NT2/D1 (cell line): Measurements from ENCODE around the gene FAM171A1.
"Not testable (repeated sequence)": the region's sequence is repeated elsewhere in the genome, so short reads cannot be mapped to it uniquely, and the experiment has no call there.

Source experiments
- DNase-seq: peaks from one replicate; pipeline ENCODE4 v3.0.0-alpha.2; 2011; ENCODE audit warnings: low read depth, low spot score
- H3K27me3 ChIP-seq: 2 replicates; pipeline ENCODE4 v1.6.0; 2011; ENCODE audit warnings: mild to moderate bottlenecking; ENCODE audit not compliant: insufficient read length, insufficient read depth
- H3K36me3 ChIP-seq: 2 replicates; pipeline ENCODE4 v1.6.1; 2011; ENCODE audit warnings: mild to moderate bottlenecking, low read length, mixed read lengths; ENCODE audit not compliant: insufficient read depth, insufficient read length
- H3K4me1 ChIP-seq: 2 replicates; pipeline ENCODE4 v1.5.1; 2011; ENCODE audit not compliant: insufficient read depth, insufficient read length
- H3K4me3 ChIP-seq: 2 replicates; pipeline ENCODE4 v1.5.1; 2011; ENCODE audit warnings: low read depth; ENCODE audit not compliant: insufficient read length
- H3K9ac ChIP-seq: 2 replicates; pipeline ENCODE4 v1.6.0; 2011; ENCODE audit warnings: low read depth; ENCODE audit not compliant: insufficient read length
- H3K9me3 ChIP-seq: 2 replicates; pipeline ENCODE4 v1.5.1; 2011; ENCODE audit warnings: mild to moderate bottlenecking, low read length; ENCODE audit not compliant: insufficient read depth
- SUZ12 ChIP-seq: IDR thresholded peaks from 2 replicates; pipeline ENCODE4 v1.6.1; 2011; ENCODE audit not compliant: insufficient read length, insufficient read depth; ENCODE audit errors: extremely low read depth
- YY1 ChIP-seq: IDR thresholded peaks from 2 replicates; pipeline ENCODE4 v1.6.1; 2011; ENCODE audit not compliant: insufficient read length, insufficient read depth
- ZNF274 ChIP-seq: IDR thresholded peaks from 2 replicates; pipeline ENCODE4 v1.6.1; 2011; ENCODE audit warnings: mild to moderate bottlenecking, low read depth, low read length

The FAM171A1 gene

DNA sequence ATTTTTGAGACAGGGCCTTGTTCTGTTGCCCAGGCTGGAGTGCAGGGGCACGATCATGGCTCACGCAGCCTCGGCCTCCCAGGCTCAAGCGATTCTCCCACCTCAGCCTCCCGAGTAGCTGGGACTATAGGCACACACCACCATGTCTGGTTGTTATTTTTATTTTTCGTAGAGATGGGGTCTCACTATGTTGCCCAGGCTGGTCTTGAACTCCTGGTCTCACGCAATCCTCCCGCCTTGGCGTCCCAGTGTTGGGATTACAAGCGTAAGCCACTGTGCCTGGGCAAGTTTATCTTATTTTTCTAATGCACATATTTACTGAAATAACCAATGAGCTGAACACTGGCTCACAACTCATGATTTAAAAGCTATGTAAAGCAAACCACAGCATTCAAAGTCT is 61.9 kb downstream of the FAM171A1 start:
- DNase-seq: no peak
- no peak overlapping the region for H3K9ac ChIP-seq
- no peaks in the 10 kb centered on the region for H3K9me3 ChIP-seq
- no peak for TF ChIP-seq ZNF274
- TF ChIP-seq SUZ12: no peak
- TF ChIP-seq YY1: no peak
- no peaks in the 10 kb centered on the region for H3K4me1 ChIP-seq
- H3K4me3 ChIP-seq: no peak overlapping the region
- peaks cover 2% of the 10 kb centered on the region for H3K36me3 ChIP-seq
- no peaks in the 10 kb centered on the region for H3K27me3 ChIP-seq

DNA sequence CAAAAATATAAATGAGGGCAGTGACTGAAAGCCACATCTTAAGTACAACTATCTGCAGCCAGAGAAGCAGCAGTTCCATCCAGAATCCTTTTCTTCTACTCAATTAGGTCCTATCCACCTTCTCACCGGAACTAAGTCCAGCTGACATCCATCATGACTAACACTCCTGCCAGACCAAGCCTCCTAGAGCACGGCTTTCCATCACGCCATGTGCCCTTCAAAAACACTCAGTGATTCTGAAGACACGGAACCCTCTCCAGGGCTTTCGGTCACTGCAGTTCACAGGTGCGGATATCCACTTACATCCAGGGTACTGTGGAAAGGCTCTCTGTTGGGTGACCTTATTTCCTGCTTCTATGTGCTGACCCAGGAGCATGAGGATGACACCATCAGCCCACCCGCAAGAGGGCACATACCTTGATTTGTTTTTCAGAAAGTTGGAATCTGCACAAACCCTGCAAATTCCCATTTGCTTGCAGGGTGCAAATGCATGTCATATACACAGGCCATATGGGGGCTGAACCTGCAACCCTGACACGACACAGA is 64.3 kb downstream of the FAM171A1 start:
- H3K9me3 ChIP-seq: no peaks in the 10 kb centered on the region
- no peaks in the 10 kb centered on the region for H3K4me1 ChIP-seq
- no peaks in the 10 kb centered on the region for H3K36me3 ChIP-seq
- no peak for DNase-seq
- no peak overlapping the region for H3K4me3 ChIP-seq
- TF ChIP-seq YY1 (no peak), SUZ12 (no peak), ZNF274 (no peak)
- H3K9ac ChIP-seq: no peak overlapping the region
- no peaks in the 10 kb centered on the region for H3K27me3 ChIP-seq

DNA sequence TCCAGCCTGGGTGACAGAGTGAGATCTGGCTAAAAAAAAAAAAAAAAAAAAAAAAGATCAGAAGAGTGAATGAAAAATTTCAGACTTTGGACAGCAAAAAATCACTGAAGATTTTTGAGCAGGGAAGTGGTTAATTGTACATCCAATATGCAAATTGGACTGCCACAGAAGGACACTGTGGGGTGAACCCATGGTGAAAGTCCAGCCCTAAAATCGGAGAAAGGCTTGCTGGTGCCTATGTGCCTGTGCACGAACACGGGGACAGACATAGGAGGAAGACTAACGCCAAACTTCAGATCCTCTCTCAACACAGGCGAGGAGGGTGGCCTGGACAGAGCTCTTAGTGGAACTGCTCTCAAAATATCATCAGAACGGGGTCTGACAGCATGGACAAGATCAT is 65.5 kb downstream of the FAM171A1 start:
- DNase-seq: no peak
- no peak for TF ChIP-seq SUZ12
- no peak for TF ChIP-seq YY1
- TF ChIP-seq ZNF274: no peak
- Histone ChIP-seq H3K9me3 (no peaks in the 10 kb centered on the region), H3K27me3 (no peaks in the 10 kb centered on the region), H3K36me3 (no peaks in the 10 kb centered on the region), H3K9ac (no peak overlapping the region), H3K4me1 (no peaks in the 10 kb centered on the region), H3K4me3 (no peak overlapping the region)

DNA sequence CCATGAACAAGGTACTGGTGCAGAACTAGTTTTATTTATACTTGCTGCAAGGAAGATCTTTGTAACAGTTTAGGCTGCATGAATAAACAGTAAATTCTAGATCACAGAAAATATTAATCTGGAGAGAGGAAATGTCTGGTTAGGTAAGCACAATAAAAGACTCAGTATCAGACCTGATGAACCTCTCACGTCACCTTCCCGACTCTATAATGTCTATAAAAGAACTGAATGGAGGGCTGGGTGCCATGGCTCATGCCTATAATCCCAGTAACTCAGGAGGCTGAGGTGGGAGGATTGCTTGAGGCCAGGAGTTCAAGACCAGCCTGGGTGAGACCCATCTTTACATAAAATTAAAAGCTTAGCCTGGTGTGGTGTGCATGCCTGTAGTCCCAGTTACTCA is 65.9 kb downstream of the FAM171A1 start:
- Histone ChIP-seq H3K27me3 (no peaks in the 10 kb centered on the region), H3K9ac (no peak overlapping the region), H3K4me3 (no peak overlapping the region), H3K36me3 (no peaks in the 10 kb centered on the region), H3K4me1 (no peaks in the 10 kb centered on the region), H3K9me3 (no peaks in the 10 kb centered on the region)
- TF ChIP-seq ZNF274: no peak
- no peak for TF ChIP-seq YY1
- TF ChIP-seq SUZ12: no peak
- DNase-seq: no peak

DNA sequence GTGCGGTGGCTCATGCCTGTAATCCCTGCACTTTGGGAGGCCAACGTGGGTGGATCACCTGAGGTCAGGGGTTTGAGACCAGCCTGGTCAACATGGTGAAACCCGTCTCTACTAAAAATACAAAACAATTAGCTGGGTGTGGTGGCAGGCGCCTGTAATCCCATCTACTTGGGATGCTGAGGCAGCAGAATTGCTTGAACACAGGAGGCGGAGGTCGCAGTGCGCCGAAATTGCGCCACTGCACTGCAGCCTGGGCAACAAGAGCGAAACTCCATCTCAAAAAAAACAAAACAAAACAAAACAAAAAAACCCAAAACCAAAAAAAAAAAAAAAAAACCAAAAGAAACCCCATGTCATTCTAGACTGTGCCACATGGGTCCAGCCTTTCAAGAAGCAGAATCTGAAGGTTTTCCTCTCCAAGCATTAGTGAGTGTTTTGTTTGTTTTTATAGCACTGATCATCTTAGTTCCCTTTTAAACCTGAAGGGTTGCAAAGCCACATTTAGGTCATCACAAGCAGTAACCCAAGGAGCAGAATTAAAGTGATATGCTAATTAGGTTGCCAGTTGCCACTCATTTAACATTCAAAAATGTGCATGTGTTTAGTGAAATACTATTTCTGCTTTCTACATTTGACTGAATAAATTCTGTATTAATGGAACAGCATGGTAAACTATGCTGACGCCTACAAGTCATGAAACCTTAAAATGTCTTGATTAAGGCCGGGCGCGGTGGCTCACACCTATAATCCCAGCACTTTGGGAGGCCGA is 68.7 kb downstream of the FAM171A1 start:
- H3K36me3 ChIP-seq: not testable (repeated sequence)

DNA sequence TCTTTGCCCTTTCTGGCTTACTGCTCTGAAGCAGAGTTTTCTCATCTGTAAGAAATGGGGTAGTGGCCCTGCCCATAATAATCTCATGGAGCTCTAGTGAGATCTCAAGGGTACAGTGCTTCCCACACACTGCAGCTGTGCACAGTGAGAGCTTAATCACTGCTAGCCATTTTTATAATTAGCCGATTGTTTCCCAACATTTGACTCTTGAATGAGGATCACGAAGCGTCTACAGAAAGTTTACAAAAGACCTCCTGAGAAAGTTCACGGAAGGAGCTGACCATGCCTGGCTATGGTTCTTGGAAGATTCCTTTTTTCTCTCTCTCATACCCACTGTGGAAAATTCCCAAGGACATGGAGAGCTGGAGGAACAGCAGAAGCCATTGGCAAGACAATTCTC is 70.4 kb downstream of the FAM171A1 start:
- H3K9ac ChIP-seq: no peak overlapping the region
- TF ChIP-seq ZNF274 (no peak), YY1 (no peak), SUZ12 (no peak)
- DNase-seq: no peak

More for the DNA sequence above, 68.7 kb downstream of the FAM171A1 start:
- H3K9me3 ChIP-seq, DNase-seq, H3K27me3 ChIP-seq, H3K4me3 ChIP-seq, H3K4me1 ChIP-seq, H3K9ac ChIP-seq: not testable (repeated sequence)

DNA sequence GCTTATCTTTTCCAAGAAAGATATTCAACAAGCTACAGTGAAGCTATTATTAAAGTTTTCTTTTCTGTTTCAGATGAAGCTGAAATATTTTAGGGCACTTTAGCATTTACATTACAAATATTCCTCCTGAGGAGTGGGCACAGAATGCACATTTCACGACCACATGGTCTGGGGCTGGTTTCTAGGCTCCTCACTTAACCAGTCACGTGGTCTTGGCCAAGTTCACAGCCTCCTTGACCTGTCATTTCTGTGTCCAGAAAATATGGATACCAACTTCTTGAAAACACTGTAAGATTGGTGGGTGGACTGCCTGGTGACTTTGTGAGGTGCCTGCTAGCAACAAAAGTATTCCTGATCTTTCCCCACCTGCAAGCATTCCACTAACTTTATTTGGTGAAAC is 70.9 kb downstream of the FAM171A1 start:
- no peak for TF ChIP-seq ZNF274
- TF ChIP-seq SUZ12: no peak
- no peak for TF ChIP-seq YY1
- no peaks in the 10 kb centered on the region for H3K27me3 ChIP-seq
- H3K4me1 ChIP-seq: no peaks in the 10 kb centered on the region

More for the DNA sequence above, 70.4 kb downstream of the FAM171A1 start:
- H3K4me3 ChIP-seq: no peak overlapping the region
- H3K27me3 ChIP-seq: no peaks in the 10 kb centered on the region
- H3K36me3 ChIP-seq: no peaks in the 10 kb centered on the region
- no peaks in the 10 kb centered on the region for H3K4me1 ChIP-seq
- no peaks in the 10 kb centered on the region for H3K9me3 ChIP-seq

More for the DNA sequence above, 70.9 kb downstream of the FAM171A1 start:
- Histone ChIP-seq H3K36me3 (no peaks in the 10 kb centered on the region), H3K4me3 (no peak overlapping the region), H3K9ac (no peak overlapping the region), H3K9me3 (no peaks in the 10 kb centered on the region)
- DNase-seq: no peak
